ENCODE measurements around the gene LDHAL6A. TPM values are rescaled to one million over a fixed set of nuclear protein-coding genes. Genes with fewer than 3 reads are reported as not detected.

LDHAL6A gene
- total RNA-seq, 2 donors from 2014 or later = not detected

GRCh38 chr11:18459634-18460033 lies 4.0 kb downstream of the LDHAL6A start:
- H3K27me3 Mint-ChIP-seq (ENCODE audit: insufficient read depth) = peaks cover 17% of the 10 kb centered on the region
- Histone ChIP-seq H3K27me3 (ENCODE audit: control insufficient read depth, insufficient read depth, low read length, poor library complexity, severe bottlenecking) (no peaks in the 10 kb centered on the region), H3K9me3 (ENCODE audit: control insufficient read depth, low read length) (no peaks in the 10 kb centered on the region), H3K9ac (ENCODE audit: extremely low read depth, low read length, poor library complexity, severe bottlenecking) (no peak overlapping the region), H3K4me1 (ENCODE audit: control insufficient read depth, insufficient read depth, low read length) (no peaks in the 10 kb centered on the region), H3K27ac (ENCODE audit: low read depth, low read length) (no peak overlapping the region), H3K36me3 (ENCODE audit: control insufficient read depth, insufficient read depth, low read length) (no peaks in the 10 kb centered on the region), H3K4me3 (ENCODE audit: low read length) (no peak overlapping the region)
- H3K4me3 Mint-ChIP-seq = no peak overlapping the region
- TF ChIP-seq CTCF (conservative IDR thresholded peaks at IDR 0.05) = no peak
- WGBS, 2 experiments (ENCODE audit: insufficient coverage in 1 of 2, insufficient read length in 1 of 2) = 96 to 100% methylated on average over 2 to 3 of the region's 4 CpGs
- no peaks in the 10 kb centered on the region for H3K9me3 Mint-ChIP-seq
- no peak overlapping the region for H3K27ac Mint-ChIP-seq
- H3K4me1 Mint-ChIP-seq = peaks cover 6% of the 10 kb centered on the region
- no peak for DNase-seq
- no peaks in the 10 kb centered on the region for H3K36me3 Mint-ChIP-seq (ENCODE audit: low read depth)

GRCh38 chr11:18461909-18462308 lies 6.3 kb downstream of the LDHAL6A start:
- Mint-ChIP-seq H3K9me3 (no peaks in the 10 kb centered on the region), H3K36me3 (ENCODE audit: low read depth) (no peaks in the 10 kb centered on the region), H3K27me3 (ENCODE audit: insufficient read depth) (no peaks in the 10 kb centered on the region), H3K4me1 (peaks cover 6% of the 10 kb centered on the region), H3K27ac (no peak overlapping the region), H3K4me3 (no peak overlapping the region)
- DNase-seq = no peak
- Histone ChIP-seq H3K27ac (ENCODE audit: low read depth, low read length) (no peak overlapping the region), H3K27me3 (ENCODE audit: control insufficient read depth, insufficient read depth, low read length, poor library complexity, severe bottlenecking) (no peaks in the 10 kb centered on the region), H3K9me3 (ENCODE audit: control insufficient read depth, low read length) (no peaks in the 10 kb centered on the region), H3K4me3 (ENCODE audit: low read length) (no peak overlapping the region), H3K36me3 (ENCODE audit: control insufficient read depth, insufficient read depth, low read length) (no peaks in the 10 kb centered on the region), H3K9ac (ENCODE audit: extremely low read depth, low read length, poor library complexity, severe bottlenecking) (no peak overlapping the region), H3K4me1 (ENCODE audit: control insufficient read depth, insufficient read depth, low read length) (no peaks in the 10 kb centered on the region)
- 94 to 97% methylated on average over 4 to 6 of the region's 6 CpGs for WGBS, 2 experiments (ENCODE audit: insufficient coverage in 1 of 2, insufficient read length in 1 of 2)
- TF ChIP-seq CTCF (conservative IDR thresholded peaks at IDR 0.05) = no peak

- no peak for TF ChIP-seq CTCF (conservative IDR thresholded peaks at IDR 0.05)
- H3K36me3 Mint-ChIP-seq (ENCODE audit: low read depth) = no peaks in the 10 kb centered on the region
Observed at GRCh38 chr11:18463439-18463838, 7.8 kb downstream of the LDHAL6A start.

More at GRCh38 chr11:18463439-18463838, 7.8 kb downstream of the LDHAL6A start:
- no peaks in the 10 kb centered on the region for H3K9me3 ChIP-seq (ENCODE audit: control insufficient read depth, low read length)
- no peak overlapping the region for H3K9ac ChIP-seq (ENCODE audit: extremely low read depth, low read length, poor library complexity, severe bottlenecking)
- no peak overlapping the region for H3K4me3 Mint-ChIP-seq
- no peaks in the 10 kb centered on the region for H3K4me1 ChIP-seq (ENCODE audit: control insufficient read depth, insufficient read depth, low read length)
- H3K4me3 ChIP-seq (ENCODE audit: low read length) = no peak overlapping the region
- no peak overlapping the region for H3K27ac ChIP-seq (ENCODE audit: low read depth, low read length)
- DNase-seq = no peak
- H3K9me3 Mint-ChIP-seq = no peaks in the 10 kb centered on the region
- no peaks in the 10 kb centered on the region for H3K27me3 ChIP-seq (ENCODE audit: control insufficient read depth, insufficient read depth, low read length, poor library complexity, severe bottlenecking)
- no peaks in the 10 kb centered on the region for H3K27me3 Mint-ChIP-seq (ENCODE audit: insufficient read depth)
- H3K36me3 ChIP-seq (ENCODE audit: control insufficient read depth, insufficient read depth, low read length) = no peaks in the 10 kb centered on the region
- no peak overlapping the region for H3K27ac Mint-ChIP-seq
- H3K4me1 Mint-ChIP-seq = peaks cover under 1% of the 10 kb centered on the region
- WGBS, 2 experiments (ENCODE audit: insufficient coverage in 1 of 2, insufficient read length in 1 of 2) = 75 to 86% methylated on average over 1 of the region's 1 CpG

Measured in endodermal cell (in vitro differentiated cells).